Stimulated activated CD4-positive, alpha-beta T cell treated with anti-CD3 and anti-CD28 coated beads, Interleukin-4, amount 100 ng/mL, for 1 hour (primary cell): ENCODE measurements around the gene HPX.
"Not testable (repeated sequence)": the region's sequence is repeated elsewhere in the genome, so short reads cannot be mapped to it uniquely, and the experiment has no call there.

Experiments used
- DNase-seq: peaks from one replicate; pipeline ENCODE4 v3.0.0-alpha.2; 2020

HPX gene

DNA sequence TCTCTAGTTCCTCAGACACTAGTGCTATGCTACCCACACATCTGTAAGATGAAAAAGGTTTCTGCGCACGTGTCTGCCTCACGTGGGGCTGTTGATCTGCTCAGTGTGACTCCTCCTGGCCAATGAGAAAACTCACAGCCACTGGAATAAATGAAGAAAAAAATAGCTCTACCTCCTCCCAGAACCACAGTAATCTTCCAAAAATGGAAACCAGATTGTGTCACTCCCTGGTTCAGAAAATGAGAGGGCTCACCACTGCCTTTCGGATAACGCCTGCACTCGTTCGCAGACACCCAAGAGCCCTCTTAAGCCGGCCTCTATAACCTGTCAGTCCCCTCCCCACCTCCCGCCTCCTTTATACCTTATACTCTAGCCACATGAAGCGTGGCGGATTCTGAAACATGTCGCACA lies 27.0 kb downstream of the HPX start:
- peak; percentile 72 for DNase-seq

DNA sequence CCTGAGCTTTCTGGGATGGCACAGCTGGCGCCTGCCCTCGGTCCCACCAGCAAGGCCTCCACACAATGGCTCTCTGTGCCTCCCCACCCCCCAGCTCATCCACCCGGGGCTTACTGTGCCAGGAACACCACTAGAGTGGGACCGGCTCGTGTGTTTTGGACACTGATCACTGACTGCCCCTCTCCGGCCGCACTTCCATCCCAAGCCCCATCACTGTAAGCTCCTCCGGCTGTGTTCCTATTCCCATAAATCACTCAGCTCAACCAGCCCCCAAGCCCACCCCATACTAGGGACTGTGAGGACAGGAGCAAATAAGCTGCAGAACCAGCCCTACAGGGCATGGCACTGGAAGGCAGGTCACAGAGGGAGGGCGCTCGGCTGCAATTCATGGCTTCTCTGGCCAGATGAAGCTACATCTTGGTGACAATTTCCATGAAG lies 29.2 kb downstream of the HPX start:
- DNase-seq, result no peak

DNA sequence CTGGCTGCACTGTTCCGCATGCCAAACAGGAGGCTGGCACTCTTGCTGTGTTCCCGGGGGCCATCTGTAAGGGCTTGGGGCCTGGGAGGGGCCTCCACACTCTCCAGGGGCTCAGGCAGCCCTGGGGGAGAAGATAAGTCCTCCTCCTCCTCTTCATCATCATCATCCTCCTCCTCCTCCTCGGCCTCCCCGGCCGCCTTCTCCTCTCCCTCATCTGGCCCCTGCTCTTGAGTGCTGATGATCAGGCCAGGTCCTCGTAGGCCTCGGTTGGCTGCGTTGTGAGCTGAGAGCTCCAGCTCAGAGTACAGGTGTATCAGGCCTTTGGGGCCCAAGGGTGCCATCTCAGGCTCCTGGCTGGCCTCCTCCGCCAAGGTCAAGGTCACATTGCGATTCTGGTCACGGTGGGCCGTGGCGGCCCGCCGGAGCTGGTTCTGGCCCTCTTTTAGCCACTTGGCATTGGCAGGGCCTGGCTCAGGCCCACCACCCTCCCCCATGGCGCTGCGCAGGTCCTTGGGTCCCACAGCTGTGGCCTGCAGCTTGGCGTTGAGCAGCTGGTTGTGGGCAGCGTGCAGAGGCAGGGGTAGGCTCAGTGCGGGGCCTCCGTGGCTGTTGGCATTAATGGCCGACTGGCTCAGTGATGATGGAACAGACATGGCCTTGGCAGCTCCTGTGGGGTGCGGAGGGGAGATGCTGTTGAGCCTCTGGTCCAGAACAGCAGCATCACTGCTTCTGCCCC lies 29.9 kb downstream of the HPX start:
- DNase-seq, result no peak

DNA sequence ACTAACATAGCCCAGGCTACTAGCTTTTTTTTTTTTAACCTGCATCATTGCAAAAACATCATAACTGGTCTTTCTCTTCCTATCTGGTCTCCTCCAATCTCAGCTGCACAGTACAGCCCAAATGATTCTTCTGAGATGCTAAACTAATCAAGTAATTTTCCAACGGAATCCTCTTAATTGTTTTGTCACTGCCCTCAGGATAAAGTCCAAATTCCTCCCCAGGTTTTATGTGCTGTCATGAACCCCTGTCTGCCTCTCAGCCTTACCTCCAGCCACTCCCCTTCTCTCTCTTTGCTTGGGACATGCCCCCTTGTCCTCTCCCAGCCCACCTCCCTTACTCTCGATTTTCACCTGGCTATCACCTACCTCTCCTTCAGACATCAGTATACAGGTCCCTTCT lies 34.4 kb downstream of the HPX start:
- no peak for DNase-seq

DNA sequence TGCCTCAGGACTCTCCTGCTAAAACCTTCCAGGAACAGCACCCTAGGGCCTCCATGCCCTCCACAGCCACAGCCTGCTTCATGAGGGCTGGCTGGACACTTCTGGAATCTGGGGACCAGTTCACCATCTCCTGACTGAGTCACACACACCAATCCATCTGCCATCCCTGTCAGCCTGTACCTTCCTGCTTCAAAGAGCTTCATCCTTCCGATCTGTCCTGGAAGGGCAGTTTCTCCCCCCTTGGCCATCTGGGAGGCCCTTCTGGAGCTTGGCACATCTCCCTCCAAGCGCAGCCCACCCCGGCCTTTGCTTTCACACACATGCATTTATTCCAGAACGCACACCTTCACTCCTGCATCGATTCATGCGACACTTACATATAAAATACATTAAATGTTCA lies 34.9 kb downstream of the HPX start:
- no peak for DNase-seq

DNA sequence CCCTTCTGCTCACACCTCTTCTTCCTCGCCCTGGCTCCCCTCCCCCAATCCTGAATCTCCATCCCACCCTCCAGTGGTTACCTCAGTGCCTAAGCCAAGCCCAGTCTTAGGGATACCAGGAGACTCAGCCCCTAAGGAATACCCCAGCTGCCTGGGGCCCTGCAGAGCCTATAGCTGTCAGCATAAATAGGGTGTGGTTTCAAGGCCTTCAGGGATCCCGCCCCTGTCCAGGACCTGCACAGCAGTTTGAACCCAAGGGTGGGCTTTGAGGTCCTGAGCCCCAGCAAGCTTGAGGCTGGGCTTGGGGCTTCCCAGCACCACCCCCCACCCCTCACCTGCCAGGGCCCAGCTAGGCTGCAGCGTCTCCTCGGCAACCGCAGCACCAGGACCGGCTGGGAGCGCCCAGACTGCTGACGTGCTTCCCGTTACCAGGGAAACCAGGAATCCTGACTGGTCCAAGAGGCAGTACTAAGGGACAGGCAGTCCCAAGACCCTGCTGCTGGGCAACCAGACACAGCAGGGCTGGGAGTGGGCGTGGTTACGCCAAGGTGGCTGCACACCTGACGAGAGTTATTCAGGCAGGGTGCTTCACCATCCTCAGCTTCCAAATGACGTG lies 35.6 kb downstream of the HPX start:
- DNase-seq, result no peak

DNA sequence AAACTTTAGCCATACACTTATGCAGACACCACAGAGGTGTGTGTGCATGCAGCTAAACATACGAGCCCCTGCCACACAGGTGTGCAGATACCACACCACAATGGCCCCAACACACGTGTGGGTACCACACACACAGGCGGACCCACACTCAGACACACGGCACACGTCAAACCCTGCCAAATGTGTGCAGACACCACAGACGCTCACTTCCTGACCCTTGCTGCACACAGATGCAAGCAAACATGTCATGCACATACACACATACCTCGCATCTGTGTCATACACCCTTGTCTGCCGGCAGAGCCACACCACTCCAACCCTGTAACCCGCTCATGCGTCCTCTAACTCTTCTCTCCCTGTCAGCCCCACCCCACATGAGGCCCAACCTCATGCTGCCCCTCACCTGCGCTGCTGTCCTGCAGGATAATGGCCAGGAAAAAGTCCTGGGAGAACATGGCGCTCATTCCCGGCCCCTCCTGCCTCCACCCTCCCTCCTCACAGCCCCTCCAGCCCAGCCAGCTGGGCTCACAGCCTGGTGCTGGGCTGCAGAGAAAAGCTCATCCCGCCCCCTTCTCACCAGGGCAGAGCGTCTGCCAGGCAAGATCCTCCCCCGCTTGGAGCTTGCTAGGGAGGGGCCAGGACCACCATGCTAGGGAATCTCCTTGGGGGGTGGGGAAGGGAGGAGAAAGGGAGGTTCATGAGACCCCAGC lies 36.3 kb downstream of the HPX start:
- DNase-seq, result no peak

DNA sequence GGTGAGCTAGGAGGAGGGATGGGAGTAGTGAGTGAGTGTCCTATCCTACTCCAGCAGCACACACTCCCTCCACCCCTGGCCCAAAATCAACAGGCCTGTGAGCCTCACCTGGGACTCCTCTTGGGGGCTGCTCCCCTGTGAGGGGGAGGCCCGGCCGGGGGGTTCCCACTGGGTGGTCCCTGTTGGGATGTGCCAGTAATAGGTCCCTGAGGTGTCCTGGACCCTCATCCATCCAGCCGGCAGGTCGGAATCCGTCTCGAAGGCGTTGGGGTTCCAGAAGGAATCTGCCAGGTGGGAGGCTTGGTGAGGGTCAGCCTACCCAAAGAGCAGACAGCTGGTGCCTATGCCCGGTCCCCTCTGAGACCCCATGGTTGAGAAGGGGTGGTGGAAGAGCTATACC lies 37.2 kb downstream of the HPX start:
- no peak for DNase-seq

DNA sequence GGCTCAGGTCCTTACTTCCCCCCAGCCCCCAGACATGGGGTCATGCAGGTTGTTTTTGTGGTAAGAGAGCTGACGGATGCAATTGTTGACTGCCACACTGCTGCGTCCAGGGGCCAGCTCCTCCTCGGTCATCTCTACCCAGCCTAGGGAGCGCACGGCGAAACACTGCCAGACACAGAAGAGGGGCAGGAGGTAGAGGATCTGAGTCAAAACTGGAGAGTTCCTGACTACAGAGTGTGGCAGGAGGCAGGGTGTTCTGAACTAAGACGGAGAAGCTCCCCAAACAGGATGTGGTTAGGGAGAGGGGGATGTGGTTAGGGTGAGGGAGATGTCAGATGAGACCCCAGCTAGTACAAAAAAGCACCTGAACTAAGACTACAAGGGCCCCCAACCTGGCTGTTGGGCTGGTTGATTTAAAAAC lies 38.2 kb downstream of the HPX start:
- no peak for DNase-seq

DNA sequence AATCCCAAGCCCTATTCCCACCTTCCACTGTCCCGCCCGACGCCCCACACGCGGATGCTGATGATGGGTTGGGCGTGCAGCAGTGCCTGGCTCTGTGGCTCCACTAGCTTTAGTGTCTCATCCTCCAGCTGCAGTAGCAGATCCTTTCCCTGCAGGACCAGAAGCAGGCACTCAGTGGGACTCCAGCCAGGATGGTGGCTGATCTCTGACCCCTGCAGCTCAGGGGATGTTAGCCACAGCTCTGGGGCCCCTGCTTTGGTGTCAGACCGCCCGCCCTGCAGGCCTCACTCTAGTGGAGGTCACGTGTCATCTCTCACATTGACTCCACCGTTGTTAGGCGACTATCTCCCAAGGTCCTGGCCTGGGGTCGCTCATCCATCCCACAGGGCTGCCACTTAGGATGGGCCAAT lies 38.7 kb downstream of the HPX start:
- DNase-seq, result no peak

DNA sequence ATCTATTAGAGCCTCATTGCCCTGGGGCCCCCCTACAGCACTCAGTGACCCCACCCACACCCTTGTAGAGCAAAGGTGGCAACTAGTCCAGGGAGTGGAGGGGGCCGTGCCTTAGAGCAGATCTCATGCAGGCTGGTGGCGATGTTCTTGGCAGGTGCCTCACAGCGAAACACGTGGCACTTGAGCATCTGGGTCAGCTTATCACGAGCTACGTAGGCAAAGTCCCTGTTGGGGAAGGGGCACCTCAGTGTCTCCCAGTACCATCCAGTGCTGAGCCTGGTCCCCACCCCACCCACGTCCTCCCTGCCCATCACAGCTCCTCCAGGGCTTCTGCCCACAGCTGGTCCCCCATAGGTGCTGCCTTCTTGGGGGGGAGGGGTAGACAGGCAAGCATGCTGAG lies 39.3 kb downstream of the HPX start:
- DNase-seq, result no peak

DNA sequence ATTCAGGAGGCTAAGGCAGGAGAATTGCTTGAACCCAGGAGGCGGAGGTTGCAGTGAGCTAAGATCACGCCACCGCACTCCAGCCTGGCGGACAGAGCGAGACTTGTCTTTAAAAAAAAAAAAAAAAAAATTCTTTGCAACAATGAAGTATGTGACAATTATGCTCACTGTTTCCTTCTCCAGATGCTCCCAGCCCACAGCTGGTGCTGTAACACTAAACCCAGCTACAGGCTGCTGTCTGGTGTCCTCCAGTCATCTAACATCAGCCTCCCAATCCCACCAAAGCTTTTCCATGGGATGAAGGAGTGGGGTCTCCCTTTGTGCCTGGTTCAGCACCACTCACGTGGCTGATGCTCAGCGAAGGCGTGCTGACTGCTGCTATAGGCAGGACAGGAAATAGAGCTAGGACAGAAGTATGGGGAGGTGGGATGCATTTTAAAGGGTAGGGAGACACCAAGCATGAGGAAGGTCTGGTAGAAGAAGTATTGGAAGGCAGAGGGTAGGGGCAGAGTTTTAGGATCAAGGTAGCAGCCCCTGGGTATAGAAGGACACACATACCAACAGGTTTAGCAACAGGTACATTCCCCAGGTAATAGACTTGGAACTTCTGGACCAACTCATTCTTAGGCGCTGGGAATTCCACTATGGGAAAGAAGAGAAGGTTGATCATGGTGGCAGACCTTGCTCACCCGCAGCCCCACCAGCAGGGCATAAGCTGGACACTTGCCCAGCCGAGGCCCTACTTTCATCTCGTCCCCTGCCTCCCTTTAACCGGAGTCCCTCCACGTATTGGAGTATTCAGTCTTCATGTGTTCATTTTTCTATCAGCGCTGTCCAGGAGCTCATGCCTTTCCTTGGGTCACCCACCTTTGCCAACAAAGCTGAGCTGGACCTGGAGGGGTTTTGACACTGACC lies 40.1 kb downstream of the HPX start:
- DNase-seq, result no peak

DNA sequence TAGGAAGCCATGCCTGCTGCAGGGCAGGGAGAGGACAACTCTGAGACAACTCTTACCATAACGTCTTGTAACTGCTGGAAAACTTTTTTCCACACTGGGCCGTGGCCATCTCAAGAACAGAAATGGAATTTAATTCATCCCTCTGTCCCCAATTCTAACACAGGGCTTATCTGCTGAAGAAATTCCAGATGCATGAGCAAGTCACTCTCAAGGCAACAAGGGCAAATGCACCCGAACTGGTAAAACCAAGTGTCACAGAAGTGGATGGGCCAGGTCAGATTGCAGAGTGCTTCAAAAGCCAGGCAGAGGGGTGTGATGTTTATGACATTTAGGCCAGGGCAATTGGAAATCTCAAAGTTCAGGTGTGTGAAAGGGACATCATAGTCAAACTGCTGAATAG lies 43.2 kb downstream of the HPX start:
- DNase-seq, result no peak

DNA sequence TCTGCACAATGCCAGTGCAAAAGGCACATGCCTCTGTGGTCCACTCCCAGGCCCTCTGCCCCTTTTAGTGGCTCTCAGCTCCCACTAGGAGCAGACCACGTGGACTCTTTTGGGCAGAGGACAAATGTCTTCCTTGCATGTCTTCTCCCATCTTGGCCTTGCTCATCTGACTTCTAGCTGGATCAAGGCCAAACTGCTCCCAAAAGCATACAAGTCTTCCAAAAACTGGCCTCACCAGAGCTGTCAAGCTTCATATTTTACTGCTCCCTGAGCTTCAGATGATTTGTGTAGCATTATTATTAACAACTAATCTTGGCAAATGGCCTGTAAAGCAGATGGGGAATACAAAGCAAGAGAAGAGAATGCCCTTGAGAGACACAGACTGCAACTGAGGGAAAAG lies 43.6 kb downstream of the HPX start:
- no peak for DNase-seq

DNA sequence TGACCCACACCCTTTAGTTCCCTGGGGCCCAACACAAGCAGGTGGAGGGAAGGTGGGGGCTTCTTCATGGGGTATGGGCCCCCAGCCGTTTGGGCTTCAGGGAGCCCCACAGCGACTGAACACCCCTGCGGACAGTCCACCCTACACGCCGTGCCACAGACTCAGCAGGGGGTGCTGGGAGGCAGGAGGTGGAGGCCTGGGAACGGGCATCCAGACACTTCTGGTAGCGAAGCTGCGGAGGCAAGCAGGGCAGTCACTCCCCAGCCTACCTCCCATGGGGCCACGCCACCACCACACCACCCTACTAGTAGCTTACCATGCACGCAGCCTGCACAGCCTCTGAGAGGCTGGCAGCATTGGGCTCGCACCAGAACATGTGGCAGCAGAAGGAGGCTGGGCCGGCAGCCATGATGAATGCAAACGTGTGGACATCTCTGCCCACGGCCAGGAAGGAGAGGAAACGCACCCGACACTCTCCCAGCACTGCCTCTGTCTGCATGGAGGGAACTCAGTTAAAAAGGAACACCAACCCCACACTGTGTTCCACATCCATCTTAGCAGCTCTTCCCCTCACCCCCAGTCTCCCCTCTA lies 45.2 kb downstream of the HPX start:
- DNase-seq, result no peak

DNA sequence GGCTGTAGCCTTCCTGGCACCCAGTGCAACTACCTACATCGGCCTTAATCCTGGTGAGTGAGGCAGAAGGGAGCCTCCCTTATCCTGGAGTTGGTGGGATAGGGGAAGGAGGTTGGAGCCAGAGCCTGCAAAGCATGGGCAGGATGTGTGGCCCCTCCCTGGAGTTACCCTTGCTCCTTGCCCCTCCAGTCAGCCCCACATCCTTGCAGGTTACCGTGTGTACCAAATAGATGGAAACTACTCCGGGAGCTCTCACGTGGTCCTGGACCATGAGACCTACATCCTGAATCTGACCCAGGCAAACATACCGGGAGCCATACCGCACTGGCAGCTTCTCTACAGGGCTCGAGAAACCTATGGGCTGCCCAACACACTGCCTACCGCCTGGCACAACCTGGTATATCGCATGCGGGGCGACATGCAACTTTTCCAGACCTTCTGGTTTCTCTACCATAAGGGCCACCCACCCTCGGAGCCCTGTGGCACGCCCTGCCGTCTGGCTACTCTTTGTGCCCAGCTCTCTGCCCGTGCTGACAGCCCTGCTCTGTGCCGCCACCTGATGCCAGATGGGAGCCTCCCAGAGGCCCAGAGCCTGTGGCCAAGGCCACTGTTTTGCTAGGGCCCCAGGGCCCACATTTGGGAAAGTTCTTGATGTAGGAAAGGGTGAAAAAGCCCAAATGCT lies 46.7 kb downstream of the HPX start:
- DNase-seq, result no peak

DNA sequence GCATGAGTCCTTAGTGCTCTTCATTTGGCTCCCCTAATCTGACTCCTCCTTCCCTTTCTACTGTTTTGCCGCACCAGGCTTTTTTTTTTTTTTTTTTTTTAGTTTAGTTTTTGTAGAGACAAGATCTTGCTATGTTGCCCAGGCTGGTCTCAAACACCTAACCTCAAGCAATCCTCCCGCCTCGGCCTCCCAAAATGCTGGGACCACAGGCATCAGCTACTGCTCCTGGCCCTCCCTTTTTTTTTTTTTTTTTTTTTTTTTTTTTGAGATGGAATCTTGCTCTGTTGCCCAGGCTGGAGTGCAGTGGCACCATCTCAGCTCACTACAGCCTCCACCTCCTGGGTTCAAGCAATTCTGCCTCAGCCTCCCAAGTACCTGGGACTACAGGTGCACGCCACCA lies 48.5 kb downstream of the HPX start:
- not testable (repeated sequence) for DNase-seq

DNA sequence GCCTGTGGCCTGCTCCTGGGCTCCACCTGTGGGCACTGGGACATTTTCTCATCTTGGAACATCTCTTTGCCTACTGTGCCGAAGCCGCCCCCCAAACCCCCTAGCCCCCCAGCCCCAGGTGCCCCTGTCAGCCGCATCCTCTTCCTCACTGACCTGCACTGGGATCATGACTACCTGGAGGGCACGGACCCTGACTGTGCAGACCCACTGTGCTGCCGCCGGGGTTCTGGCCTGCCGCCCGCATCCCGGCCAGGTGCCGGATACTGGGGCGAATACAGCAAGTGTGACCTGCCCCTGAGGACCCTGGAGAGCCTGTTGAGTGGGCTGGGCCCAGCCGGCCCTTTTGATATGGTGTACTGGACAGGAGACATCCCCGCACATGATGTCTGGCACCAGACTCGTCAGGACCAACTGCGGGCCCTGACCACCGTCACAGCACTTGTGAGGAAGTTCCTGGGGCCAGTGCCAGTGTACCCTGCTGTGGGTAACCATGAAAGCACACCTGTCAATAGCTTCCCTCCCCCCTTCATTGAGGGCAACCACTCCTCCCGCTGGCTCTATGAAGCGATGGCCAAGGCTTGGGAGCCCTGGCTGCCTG lies 49.2 kb downstream of the HPX start:
- no peak for DNase-seq

DNA sequence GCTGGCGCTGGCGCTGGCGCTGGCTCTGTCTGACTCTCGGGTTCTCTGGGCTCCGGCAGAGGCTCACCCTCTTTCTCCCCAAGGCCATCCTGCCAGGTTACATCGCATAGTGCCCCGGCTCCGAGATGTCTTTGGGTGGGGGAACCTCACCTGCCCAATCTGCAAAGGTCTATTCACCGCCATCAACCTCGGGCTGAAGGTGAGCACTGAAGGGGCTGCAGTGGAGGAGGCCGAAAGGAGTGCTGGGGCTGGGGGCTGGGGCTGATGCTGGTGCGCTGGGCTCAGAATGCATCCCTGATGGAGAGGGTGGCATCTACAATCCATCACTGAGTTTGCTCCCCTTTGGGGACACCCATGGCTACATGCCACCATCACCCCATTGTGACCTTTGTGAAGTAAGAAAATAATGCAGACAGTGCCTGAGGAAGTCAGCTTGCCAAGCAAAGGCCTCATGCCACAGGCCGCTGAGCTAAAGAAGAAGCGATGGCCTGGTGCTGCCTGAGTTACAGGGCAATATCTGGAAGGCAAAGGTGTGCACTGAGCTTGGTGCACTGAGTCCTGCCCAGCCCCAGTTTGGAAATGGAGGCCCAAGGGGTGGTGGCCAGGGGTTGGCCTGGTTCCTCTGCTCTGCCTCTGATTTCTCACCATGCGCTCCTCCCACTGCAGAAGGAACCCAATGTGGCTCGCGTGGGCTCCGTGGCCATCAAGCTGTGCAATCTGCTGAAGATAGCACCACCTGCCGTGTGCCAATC lies 49.9 kb downstream of the HPX start:
- no peak for DNase-seq

DNA sequence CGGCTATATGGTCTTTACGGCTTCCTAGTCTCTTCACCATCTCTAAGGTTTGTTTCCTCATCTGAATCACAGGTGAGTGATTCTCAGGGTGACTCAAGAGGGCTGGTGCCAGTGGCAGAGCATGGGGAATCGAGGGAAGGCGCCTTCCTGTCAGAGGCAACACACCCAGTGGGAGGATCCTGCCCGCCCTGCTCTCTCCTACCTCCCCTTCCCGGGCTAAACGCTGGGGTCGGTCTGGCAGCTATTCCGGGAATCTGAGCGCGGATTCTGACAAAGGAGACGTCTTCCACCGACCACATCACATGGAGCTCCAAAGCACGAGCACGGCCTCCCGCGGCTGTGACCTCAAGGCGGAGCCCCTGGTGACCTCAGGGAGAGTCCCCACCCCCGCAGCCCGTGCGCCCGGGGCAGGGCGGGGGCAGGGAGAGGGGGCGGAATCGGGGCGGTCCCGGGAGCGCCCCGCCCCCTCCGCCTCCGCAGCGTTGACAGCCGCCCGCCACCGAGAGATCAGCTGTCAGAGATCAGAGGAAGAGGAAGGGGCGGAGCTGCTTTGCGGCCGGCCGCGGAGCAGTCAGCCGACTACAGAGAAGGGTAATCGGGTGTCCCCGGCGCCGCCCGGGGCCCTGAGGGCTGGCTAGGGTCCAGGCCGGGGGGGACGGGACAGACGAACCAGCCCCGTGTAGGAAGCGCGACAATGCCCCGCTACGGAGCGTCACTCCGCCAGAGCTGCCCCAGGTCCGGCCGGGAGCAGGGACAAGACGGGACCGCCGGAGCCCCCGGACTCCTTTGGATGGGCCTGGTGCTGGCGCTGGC lies 50.7 kb downstream of the HPX start, which contains the start of gene SMPD1:
Gene SMPD1, plus strand, starts transcription at position 570 of the 813 bp plus-strand sequence. Its CDS starts 125 bp downstream, at position 695.
- DNase-seq, result peak; percentile 93
